COR-L47 (cell line): Measurements from ENCODE around the gene PRSS56.
A peak's percentile ranks its signal among the peaks of the same experiment; 100 is the strongest.

ENCODE experiments used
- DNase-seq: peaks from one replicate; lab custom pipeline; 2025; lab: John Stamatoyannopoulos, UW

The PRSS56 gene

DNA sequence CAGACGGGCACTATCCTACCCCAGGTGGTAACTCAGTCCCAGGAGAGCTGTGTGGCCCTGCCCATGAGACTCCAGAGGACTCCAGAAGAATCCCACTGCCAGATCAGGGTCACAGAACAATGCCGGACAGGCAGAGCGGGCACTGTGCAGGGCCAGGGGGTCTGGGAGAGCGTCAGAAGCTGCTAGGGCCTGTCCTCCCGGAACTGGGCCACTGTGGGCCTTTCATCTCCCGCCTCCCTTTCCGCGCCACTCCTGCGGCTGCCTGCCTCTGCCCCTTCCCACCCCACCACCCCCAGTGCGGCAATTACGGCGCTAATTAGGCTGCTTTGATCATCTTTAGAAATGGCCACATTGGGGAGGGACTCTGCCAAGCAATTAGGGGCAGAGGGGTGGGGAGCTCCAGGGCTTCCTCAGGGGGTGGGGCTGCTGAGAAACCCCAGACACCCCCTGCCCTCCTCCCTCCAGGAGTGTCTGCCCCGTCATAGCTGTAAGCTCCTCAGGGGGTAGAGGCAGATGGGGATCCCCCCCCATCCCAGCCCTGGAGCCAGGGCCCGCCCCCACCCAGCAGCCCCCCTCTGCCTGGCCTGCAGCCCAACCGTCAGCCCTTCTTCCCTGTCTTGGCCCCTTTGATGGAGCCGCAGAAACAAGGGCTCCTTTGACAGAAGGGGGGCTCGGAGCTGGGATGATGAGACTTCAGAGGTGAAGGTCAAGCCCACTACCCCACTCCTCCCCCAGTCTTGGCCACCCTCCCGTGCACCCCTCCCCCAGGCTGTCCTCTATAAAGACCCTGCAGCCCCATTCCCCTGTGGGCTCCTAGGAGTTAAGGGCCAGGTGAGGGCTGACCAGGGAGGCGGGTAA is at the start of gene PRSS56:
Gene PRSS56, plus strand, starts transcription at position 808 of the 858 bp plus-strand sequence. CDS start 211 bp downstream, outside the sequence.
- peak; percentile 57 for DNase-seq

DNA sequence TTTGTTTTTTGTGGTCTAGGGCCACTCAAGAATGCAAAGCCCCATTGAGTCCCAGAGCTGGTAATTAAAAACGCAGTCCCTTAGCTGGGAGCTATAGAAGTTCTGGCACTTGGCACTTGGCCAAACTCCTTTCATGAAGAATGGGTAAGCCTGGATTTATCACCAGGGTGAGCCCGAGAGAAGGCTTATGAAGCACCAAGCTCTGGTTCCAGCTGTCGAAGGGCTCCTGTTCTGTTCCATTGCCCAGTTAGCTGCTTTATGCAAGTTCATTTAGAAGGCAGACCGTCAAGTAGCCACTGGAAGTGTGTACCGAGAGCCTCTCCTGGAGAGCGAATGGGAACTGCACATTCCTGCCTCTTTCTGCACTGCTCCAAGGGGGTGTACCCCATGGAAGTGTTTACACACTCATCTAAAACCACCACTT is 46.7 kb upstream of the PRSS56 start:
- DNase-seq = peak; percentile 54

DNA sequence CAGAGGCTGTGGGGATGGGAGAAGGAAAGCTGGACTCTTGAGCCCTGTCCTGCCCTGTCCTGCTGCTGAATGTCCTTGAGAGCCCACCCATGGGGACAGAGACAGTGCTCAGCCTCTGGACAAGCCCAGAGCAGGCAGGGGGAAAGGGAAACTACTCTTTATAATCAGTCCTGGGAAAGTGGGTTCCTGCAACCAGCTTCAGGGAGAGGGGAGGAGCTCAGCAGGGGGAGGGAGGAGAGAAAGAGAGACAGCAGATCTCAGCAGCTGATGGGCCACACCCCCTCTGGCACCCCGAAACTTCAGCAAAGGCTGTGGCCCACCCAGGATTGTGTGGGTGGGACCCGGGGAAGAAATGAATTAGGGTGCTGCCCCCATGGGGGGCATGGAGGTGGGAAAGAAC is 44.1 kb upstream of the PRSS56 start:
- no peak for DNase-seq

DNA sequence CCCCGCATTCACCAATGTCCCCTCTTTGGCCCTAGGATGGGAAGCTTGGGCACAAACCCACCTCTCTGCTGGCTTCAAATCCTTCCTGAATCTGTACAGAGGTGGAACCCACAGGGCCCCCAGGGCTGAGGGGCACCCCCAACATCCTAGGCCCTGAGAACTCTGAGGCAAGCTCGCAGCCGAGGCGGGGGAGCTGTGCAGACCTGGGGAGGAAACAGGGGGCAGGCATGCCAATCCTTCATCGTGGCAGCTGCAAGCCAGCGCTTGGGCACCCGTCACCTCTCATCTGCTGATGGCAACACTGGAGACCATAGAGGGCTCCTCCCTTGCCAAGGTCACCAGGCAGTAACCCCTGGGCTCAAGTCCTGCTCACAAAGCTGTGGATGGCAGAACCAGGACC is 43.4 kb upstream of the PRSS56 start:
- DNase-seq = no peak

DNA sequence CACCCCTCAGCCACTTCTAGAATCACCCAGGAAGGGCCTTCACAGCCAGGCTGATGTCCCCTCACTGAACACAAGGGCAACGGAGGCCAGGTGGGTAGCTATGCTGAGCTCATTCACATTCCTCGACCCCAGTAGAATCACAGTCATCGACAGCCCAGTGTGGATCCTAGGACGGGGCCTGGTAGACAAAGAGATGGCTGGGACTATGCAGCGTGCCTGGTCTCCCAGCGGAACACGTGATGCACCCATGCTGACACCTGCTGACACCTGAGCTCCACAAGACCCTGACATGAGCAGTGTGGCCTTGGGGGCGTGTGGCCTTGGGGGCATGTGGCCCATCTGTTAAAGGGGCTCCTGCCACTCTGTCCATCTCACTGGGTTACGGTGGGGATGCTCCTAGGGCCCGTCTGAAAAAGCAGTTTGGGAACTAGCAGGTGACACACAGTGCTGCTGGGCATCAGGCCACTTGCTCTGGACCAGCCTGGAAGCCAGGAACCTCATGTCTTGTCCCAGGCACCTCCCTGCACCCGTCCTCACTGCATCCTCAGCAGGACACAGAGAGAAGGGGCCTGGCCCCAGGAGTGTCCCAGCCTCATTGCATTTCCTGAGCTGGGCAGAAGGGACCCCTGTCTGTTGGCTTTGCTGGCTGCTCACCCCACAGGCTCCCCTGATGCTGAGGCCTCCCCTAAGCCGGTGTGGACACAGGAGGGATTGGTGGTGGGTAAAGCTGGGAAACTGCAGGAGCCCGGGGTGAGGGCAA is 42.3 kb upstream of the PRSS56 start:
- DNase-seq = no peak

DNA sequence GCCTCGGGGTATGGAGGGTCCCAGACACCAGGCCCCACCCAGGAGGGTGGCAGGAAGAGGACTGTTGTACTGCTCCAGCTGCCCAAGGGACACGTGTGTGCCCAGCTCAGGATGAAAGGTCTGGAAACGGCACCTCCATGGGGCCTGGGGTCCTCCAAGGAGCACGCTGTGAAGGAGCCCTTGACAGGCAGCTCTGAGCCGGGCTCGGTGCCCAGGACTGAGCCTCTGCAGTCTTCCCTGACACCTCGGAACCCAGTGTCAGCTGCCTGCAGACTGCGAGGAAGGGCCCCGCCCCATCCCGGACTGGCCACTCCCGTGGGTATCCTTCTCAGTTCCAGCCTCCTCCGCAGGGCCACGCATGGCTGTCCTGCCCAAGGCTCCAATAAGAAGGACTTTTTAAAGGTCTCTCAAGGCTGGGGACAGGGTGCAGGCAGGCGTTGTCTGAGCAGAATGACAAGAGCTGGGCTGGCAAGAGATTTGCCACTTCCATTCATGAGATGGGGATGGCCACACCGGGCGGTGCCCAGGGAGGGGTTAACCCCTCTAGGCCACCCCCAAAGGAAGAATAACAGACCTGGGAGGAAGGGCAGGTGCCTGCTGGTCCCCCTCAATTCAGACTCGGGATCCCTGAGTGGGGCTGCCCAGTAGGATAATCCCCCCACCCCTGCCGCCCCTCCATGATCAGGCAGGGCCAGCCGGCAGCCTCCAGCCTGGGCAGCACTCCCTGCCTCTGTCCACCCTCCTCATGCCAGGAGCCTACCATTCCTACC is 41.4 kb upstream of the PRSS56 start:
- no peak for DNase-seq

DNA sequence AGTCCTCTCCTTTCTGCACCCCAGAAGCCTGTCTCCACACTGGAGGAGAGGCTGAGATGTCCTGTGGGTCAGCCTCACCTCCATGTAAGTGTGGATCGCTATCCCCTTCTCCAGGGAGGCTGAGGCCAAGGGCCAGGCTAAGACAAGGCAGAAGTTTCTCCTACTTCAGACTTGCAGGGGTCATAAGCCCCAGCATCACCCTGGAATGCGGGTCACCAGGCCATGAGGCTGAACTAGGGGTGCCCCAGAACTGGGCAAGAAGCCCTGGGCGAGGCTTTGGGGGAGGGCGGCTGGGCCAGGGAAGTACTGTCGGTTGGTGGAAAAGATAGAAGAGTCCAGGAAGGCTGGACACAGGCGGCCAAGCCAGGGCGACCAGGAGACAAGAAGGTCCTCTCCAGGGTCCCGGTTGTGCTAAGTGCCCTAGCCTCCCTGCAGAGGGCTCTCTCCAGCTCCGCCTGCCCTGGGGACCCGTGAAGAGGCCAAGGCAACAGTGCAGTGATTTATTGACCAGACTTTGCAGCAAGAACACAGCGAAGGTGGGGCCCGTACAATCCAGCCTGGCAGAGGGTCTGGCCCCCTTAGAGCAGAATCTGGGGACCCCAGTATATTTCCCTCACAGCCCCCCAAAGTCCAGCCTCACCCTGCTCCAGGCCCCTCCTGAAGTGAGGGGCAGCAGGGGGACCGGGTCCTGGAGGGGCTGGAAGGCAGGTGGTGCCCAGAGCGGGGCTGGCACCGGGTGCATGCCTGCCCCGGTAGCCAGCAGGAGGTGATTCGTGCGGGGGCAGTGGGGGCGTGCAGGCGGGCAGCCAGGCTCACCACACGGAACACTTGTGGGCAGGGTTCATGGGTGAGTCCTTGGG is 40.6 kb upstream of the PRSS56 start:
- no peak for DNase-seq

DNA sequence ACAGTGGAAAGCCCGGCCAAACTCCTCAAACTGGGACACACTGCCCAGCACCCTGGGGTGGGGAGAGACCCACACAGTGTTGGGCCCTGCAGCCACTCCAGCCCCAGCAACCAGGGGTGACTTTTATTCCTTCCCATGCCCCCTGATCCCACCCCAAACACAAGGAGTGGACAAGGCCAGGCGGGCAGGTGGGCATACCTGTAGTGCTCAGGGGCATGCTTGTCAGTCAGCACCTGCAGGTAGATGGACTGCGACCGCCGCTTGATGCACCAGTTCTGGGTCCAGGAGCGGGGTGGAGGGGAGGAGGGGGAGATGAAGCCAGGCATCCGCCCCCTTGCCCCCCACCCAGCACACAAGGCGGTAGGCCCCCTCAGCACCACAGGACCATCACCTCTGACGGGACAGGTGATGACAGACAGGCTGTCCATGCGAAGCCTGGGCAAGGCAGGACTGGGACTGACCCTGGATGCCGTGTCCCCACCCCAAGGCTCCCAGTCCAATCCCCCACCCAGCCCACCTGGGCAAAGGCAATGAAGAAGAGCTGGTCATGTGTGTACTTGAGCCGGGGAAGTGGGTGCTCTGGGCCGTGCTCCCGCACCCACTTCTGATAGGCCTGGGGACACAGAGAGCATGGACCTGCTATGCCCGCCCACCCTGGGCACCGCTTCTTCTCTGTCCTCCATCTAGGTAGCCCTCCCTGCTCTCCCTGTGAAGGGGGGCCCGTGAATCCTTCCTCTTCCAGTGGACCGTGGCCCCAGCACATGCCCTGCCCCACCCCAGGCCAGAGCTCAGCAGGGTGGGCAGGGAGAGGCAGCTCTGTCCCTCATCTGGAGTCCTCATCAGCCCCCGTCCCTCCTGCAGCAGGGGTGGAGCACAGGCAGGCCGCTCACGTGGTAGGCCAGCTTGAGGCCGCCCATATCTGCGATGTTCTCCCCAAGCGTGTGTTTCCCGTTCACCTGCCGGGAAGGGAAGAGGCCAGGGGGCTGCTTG is 39.7 kb upstream of the PRSS56 start:
- DNase-seq = no peak

DNA sequence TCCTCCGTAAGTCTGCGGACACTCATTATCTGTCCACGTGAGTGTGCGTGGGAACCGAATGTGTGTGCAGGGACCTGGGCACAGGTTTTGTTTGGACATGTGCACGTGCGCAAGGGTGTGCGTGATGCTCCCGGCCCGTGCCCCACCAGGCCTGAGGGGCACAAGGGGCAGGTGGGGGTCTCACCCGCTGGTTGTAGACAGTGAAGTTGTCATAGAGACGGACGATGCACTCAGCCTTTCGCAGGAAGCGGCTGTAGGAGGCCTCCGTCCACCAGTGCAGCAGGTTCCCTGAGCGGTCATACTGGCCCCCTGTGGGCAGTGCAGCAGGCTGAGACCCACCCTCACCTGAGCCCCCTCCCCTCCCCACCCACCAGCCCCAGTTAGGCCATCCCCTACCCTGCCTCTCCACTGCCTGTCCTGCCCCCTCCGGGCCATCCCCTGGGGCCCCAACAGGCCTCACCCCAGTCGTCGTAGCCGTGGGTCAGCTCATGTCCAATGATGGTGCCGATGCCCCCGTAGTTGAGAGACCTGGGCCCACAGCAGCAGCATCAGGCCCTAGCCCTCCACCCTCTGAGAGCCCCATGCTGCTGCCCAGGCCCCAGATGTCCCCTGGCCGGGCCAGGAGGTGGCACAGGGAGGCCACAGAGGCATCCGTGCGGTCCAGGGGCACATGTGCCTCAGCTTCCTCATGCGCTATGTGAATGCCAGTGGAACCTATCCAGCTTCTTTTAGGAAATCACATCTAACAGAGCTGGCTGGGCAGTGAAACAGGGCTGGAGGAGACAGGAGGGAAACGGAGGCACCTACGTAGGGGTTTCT is 38.7 kb upstream of the PRSS56 start:
- no peak for DNase-seq

DNA sequence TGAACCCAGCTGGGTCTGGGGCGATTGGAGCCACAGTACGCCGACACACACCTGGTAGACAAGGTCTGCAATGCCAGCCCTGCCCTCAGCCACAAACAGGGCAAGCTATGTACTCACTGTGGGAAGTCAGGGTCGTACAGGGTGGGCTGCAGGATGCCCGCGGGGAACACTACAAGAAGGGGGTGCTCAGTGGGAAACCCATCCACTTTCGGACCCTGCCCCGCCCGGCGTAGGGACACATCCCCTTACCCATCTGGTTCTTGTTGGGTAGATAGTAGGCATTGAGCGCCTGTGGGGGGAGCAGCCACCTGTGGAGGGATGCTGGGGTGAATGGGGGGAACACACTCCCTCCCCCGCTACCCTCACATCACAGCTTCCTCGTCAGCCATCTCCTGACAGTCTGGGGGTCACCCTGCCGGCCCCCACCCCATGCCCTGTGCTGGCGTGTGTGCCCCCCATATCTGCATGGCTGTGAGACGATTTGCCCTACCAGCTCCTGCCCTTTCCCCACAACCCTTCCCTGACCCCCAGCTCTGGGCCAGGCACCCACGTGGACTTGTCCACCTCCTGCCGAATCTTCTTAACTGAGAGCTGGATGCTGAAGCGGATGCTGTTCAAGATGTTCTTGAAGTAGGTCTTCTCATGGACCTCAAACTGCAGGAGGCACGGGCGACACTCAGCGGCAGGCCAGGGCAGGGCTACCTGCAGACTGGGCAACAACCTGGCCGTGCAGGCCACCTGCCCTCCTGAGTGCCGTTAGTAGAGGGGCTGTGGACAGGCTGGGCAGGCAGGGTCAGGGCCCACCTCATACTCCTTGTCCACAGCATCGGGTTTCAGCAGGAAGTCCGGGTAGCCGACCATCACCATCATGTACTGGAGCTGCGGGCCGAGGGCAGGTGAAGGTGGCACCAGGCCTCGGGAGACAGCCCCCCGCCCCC is 37.6 kb upstream of the PRSS56 start:
- no peak for DNase-seq

DNA sequence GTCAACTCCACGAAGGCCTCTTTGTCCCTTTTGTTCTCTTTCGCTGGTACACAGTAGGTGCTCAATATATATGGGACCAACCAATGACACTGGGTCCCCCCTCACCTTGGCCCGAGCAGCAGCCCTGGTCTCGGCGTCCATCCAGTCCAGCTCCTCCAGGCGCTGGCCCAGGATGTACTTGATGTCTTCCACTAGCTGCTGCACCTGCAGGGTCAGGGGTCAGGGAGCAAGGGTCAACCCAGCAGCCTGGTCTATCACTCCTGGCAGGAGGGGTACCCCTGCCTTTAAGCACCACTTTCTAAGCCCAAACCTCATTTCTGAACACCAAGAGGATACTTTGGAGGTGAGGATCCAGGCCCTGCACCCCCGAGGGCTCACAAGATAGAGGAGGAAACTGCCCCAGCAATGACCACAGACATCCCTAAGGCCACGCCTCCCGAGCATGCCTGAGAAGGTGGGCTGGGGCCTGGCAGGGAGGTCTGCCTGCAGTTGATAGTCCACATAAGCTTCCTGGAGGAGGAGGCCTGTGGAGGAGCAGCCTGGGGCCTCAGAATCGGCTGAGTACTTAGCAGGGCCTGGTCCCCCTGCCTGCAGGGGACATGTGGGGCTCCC is 36.8 kb upstream of the PRSS56 start:
- DNase-seq = no peak

DNA sequence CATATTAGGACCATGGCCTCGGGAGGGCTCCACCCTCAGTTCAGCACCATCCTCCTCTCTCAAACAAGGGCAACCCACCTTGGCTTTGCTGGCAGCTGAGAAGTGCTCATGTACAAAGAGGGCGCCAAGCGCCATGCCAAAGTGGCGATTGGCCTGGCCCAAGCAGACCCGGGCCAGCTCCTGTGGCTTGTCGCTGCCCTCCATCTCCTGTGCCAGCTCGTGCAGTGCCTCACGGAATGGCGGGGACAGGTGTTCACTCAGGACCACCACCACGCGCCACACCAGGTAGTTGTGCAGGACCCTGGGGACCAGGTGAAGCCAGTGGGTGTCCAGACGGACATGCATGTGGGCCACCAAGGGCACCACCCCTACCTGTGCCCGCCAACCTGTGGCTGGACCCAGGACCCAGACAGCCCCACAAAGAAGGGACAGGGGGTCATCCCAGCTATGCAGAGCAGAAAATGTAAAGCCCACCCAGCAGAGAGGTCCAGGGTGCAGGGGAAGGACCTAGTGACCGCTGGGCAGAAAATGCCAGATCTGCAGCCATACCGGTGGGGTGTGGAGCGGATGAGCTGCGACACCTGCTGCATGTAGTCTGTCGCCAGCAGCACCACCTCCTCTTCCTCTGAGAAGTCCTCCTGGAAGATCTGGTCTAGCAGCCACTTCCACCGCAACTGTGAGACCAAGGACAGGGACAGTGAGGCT is 36.1 kb upstream of the PRSS56 start:
- no peak for DNase-seq

DNA sequence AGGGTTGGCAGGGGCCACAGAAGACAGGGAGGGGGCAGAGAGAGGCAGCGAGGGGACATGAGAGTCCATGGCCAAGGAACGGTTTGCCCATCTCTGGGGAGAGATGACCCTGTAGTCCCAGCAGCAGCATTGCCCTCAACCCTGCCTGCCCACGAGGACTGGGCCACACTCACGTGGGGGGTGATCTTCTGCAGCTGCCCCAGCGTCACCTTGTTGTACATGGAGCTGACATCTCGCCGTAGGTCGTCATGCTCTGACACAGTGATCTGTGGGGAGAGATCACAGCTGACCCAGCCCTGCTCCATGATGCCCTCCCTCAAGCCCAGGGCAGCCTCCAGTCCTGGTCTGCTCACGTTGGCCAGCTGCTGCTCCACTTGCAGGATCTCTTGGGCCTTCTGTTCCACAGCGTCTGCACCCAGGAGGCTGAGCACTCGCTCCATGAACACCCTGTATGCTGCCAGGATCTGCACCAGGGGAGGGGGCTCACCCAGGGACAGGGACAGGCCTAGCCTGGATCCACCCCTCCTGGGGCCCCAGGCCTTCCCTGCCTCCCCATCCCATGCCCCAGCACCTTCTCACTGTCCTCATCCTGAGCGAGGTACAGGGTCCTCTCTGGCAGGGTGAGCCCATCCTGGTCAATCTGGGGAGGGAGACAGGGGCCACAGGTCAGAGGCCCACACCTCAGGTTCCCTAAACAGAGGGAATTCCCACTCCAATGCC is 35.4 kb upstream of the PRSS56 start:
- no peak for DNase-seq

DNA sequence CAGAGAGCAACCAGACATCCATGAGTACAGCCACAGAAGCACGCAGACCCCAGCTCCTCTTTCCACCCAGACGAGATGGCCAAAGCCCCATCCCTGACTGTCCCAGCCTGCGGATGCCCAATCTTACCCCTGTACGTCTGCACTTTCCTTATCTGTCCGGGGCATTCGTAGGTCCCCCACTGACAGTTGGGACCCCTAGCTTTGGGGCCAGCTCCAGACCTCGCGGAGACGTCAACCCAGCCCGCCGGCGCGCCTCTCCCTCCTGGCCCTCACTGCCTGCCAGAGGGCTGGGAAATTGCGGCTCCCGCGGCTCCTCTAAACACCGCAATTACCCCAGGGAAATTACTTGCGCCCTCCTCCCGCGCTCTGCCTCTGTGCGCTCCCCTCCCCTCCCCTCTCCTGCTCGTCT is 34.8 kb upstream of the PRSS56 start:
- DNase-seq = no peak

DNA sequence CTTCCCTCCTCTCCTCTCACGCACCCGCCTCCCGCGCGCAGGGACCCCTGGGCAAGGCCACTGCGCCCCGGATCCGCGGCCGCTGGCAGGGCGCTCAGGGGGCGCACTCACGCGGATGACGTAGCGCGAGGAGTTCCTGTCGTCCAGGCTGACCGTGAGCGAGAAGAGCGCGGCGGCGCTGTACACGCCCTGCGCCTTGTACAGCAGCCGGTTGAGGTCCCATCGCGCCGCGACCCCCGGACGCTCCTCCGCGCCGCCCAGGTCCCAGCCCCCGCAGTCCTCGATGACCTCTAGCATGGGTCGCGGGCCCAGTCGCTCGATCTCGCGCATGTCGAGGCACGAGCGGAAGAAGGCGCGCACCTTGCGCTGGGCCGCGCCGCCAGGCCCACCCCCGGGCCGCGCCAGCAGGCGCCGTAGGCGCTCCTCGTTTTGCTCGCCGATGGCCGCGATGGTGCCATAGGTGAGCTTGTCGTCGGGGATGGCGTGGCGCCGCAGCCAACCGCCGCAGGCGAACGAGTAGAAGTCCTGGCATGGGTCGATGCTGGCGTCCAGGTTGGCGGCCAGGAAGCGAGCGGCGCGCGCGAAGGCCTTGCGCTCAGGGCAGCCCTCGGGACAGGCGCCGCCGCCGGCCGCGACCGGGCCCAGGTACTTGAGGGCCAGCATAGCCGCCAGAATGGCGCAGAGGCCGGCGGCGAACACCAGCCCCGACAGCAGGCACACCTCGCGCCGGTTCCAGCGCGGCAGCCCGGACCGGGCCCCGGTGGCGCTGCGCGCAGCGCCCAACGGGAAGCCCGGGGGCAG is 34.2 kb upstream of the PRSS56 start:
- DNase-seq = no peak
